Type B pancreatic cell (in vitro differentiated cells): ENCODE results near the gene TSR1. TPM values are rescaled to one million over a fixed set of nuclear protein-coding genes. Genes with fewer than 3 reads are reported as not detected.
A peak's percentile ranks its signal among the peaks of the same experiment; 100 is the strongest.

ENCODE experiments used
- DNase-seq: peaks from one replicate; pipeline ENCODE4 v3.0.0; 2021; ENCODE audit warnings: mixed read lengths; ENCODE audit not compliant: unreplicated experiment; ENCODE audit errors: extremely low spot score
- H3K27ac Mint-ChIP-seq: 2 replicates; pipeline ENCODE4 v1.8.0; 2021; ENCODE audit warnings: mild to moderate bottlenecking, mixed read lengths
- H3K27me3 Mint-ChIP-seq: 2 replicates; pipeline ENCODE4 v1.8.0; 2021; ENCODE audit warnings: mixed read lengths
- H3K36me3 Mint-ChIP-seq: 2 replicates; pipeline ENCODE4 v1.8.0; 2021; ENCODE audit warnings: mixed read lengths
- H3K4me1 Mint-ChIP-seq: one replicate; pipeline ENCODE4 v1.8.0; 2021; ENCODE audit warnings: mixed read lengths; ENCODE audit not compliant: unreplicated experiment
- H3K4me3 Mint-ChIP-seq: 2 replicates; pipeline ENCODE4 v1.8.0; 2021; ENCODE audit warnings: mild to moderate bottlenecking, mixed read lengths
- H3K9me3 Mint-ChIP-seq: 2 replicates; pipeline ENCODE4 v1.8.0; 2021; ENCODE audit warnings: mixed read lengths
- CTCF ChIP-seq: fragments of 200-600 bp; sonication (generic); conservative IDR thresholded peaks from 2 replicates; pipeline ENCODE4 v1.5.0; 2021; ENCODE audit warnings: antibody characterized with exemption, mild to moderate bottlenecking
- long read RNA-seq: library from polyadenylated mRNA; unstranded; transcript quantifications from one replicate; pipeline ENCODE4 v2.0.0, GENCODE V29; 2020
- total RNA-seq: library from RNA; stranded (reverse); gene quantifications from 2 replicates; pipeline ENCODE4 v1.2.1, GENCODE V29; 2021; ENCODE audit warnings: low replicate concordance

Gene TSR1
- total RNA-seq, result 37.8 and 40.3 TPM in 2 replicates
- long read RNA-seq, full-length matches to known transcripts, result 201 of 263 reads
- long read RNA-seq, partial matches to known transcripts, result 30 of 263 reads
- long read RNA-seq, other reads (novel, unspliced or antisense), result 32 of 263 reads

GRCh38 chr17:2336215-2336851 lies at the start of gene TSR1:
TSS of gene TSR1 (minus strand) at chr17:2336457. CDS start at chr17:2336427, 30 bp downstream.
- DNase-seq, result peak; percentile 93
- H3K27me3 Mint-ChIP-seq, result no peaks in the 10 kb centered on the region
- peak within 1 kb of the TSS; percentile 94 for H3K27ac Mint-ChIP-seq
- peak; percentile 23 for TF ChIP-seq CTCF
- H3K4me3 Mint-ChIP-seq, result peak within 1 kb of the TSS; percentile 99
- H3K36me3 Mint-ChIP-seq, result peaks cover 12% of the 10 kb centered on the region
- H3K9me3 Mint-ChIP-seq, result no peaks in the 10 kb centered on the region
- H3K4me1 Mint-ChIP-seq, result peaks cover 22% of the 10 kb centered on the region

GRCh38 chr17:2385240-2386210 lies 49.3 kb upstream of the TSR1 start:
- H3K27me3 Mint-ChIP-seq, result no peaks in the 10 kb centered on the region
- no peak overlapping the region for H3K27ac Mint-ChIP-seq
- no peaks in the 10 kb centered on the region for H3K36me3 Mint-ChIP-seq
- no peak for TF ChIP-seq CTCF
- no peaks in the 10 kb centered on the region for H3K9me3 Mint-ChIP-seq
- peaks cover 35% of the 10 kb centered on the region for H3K4me1 Mint-ChIP-seq
- H3K4me3 Mint-ChIP-seq, result no peak overlapping the region
- no peak for DNase-seq

- H3K36me3 Mint-ChIP-seq, result no peaks in the 10 kb centered on the region
- H3K27ac Mint-ChIP-seq, result no peak overlapping the region
- no peaks in the 10 kb centered on the region for H3K27me3 Mint-ChIP-seq
- H3K4me1 Mint-ChIP-seq, result peaks cover 35% of the 10 kb centered on the region
- H3K9me3 Mint-ChIP-seq, result no peaks in the 10 kb centered on the region
- TF ChIP-seq CTCF, result no peak
- peak overlapping the region; percentile 65 for H3K4me3 Mint-ChIP-seq
- no peak for DNase-seq
Measured at GRCh38 chr17:2384439-2385127, 48.3 kb upstream of the TSR1 start.

GRCh38 chr17:2383628-2384167 lies 47.4 kb upstream of the TSR1 start:
- H3K4me3 Mint-ChIP-seq, result peak overlapping the region; percentile 17
- no peak for DNase-seq
- no peaks in the 10 kb centered on the region for H3K27me3 Mint-ChIP-seq
- no peaks in the 10 kb centered on the region for H3K9me3 Mint-ChIP-seq
- H3K36me3 Mint-ChIP-seq, result no peaks in the 10 kb centered on the region
- TF ChIP-seq CTCF, result no peak
- peak overlapping the region; percentile 62 for H3K27ac Mint-ChIP-seq
- H3K4me1 Mint-ChIP-seq, result peaks cover 26% of the 10 kb centered on the region
